Measurements from ENCODE around the gene PCDHA1.
"Not testable (repeated sequence)": the region's sequence is repeated elsewhere in the genome, so short reads cannot be mapped to it uniquely, and the experiment has no call there.

The PCDHA1 gene

GRCh38 chr5:140796718-140797095, 10.8 kb downstream of the PCDHA1 start:
- DNase-seq (ENCODE audit: low spot score in 2 of 2) (no peak), ATAC-seq (ENCODE audit: low read depth) (no peak)
- Mint-ChIP-seq H3K27me3 (peaks cover 2% of the 10 kb centered on the region), H3K4me1 (no peaks in the 10 kb centered on the region), H3K4me3 (no peak overlapping the region), H3K9me3 (peaks cover 7% of the 10 kb centered on the region), H3K36me3 (peaks cover 1% of the 10 kb centered on the region), H3K27ac (no peak overlapping the region)

GRCh38 chr5:140800816-140801493, 15.0 kb downstream of the PCDHA1 start, which contains the start of gene PCDHA3:
Gene PCDHA3 (plus strand): TSS chr5:140801057.
- DNase-seq (ENCODE audit: low spot score in 2 of 2) (no peak), ATAC-seq (ENCODE audit: low read depth) (no peak)
- Mint-ChIP-seq H3K9me3 (peaks cover 9% of the 10 kb centered on the region), H3K27ac (no peak within 1 kb of the TSS), H3K4me1 (no peaks in the 10 kb centered on the region), H3K4me3 (no peak within 1 kb of the TSS), H3K27me3 (peaks cover 2% of the 10 kb centered on the region), H3K36me3 (peaks cover 1% of the 10 kb centered on the region)

- no peak for ATAC-seq (ENCODE audit: low read depth)
- Mint-ChIP-seq H3K4me1 (no peaks in the 10 kb centered on the region), H3K9me3 (peaks cover 9% of the 10 kb centered on the region), H3K27ac (no peak overlapping the region), H3K27me3 (peaks cover 2% of the 10 kb centered on the region), H3K4me3 (no peak overlapping the region), H3K36me3 (peaks cover 1% of the 10 kb centered on the region)
- DNase-seq (ENCODE audit: low spot score in 2 of 2), result no peak
Measured at GRCh38 chr5:140801494-140801841, 15.5 kb downstream of the PCDHA1 start.

DNA sequence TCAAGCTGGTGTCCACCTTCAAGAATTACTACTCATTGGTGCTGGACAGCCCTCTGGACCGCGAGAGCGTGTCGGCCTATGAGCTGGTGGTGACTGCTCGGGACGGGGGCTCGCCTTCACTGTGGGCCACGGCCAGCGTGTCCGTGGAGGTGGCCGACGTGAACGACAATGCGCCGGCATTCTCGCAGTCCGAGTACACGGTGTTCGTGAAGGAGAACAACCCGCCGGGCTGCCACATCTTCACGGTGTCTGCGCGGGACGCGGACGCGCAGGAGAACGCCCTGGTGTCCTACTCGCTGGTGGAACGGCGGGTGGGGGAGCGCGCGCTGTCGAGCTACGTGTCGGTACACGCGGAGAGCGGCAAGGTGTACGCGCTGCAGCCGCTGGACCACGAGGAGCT, 16.4 kb downstream of the PCDHA1 start:
- not testable (repeated sequence) for H3K9me3 Mint-ChIP-seq; ATAC-seq (ENCODE audit: low read depth); H3K4me3 Mint-ChIP-seq; H3K27ac Mint-ChIP-seq; H3K27me3 Mint-ChIP-seq; DNase-seq (ENCODE audit: low spot score in 2 of 2); H3K4me1 Mint-ChIP-seq; H3K36me3 Mint-ChIP-seq

GRCh38 chr5:140802781-140803271, 16.9 kb downstream of the PCDHA1 start:
- no peak overlapping the region for H3K4me3 Mint-ChIP-seq
- H3K36me3 Mint-ChIP-seq, result peaks cover 1% of the 10 kb centered on the region
- peaks cover 2% of the 10 kb centered on the region for H3K27me3 Mint-ChIP-seq
- H3K27ac Mint-ChIP-seq, result no peak overlapping the region
- H3K4me1 Mint-ChIP-seq, result no peaks in the 10 kb centered on the region
- peaks cover 9% of the 10 kb centered on the region for H3K9me3 Mint-ChIP-seq
- ATAC-seq (ENCODE audit: low read depth) (no peak), DNase-seq (ENCODE audit: low spot score in 2 of 2) (no peak)

- Mint-ChIP-seq H3K4me1 (no peaks in the 10 kb centered on the region), H3K9me3 (peaks cover 9% of the 10 kb centered on the region), H3K27me3 (peaks cover 2% of the 10 kb centered on the region), H3K4me3 (peak within 1 kb of the TSS; percentile 27), H3K27ac (no peak within 1 kb of the TSS), H3K36me3 (no peaks in the 10 kb centered on the region)
- ATAC-seq (ENCODE audit: low read depth), result no peak
- no peak for DNase-seq (ENCODE audit: low spot score in 2 of 2)
Measured at GRCh38 chr5:140806834-140807775, 21.2 kb downstream of the PCDHA1 start, which contains the start of gene PCDHA4. Gene PCDHA4 (plus strand): TSS chr5:140807068.

GRCh38 chr5:140808241-140808888, 22.4 kb downstream of the PCDHA1 start:
- not testable (repeated sequence) for H3K36me3 Mint-ChIP-seq; H3K4me1 Mint-ChIP-seq; H3K27me3 Mint-ChIP-seq; H3K27ac Mint-ChIP-seq; H3K4me3 Mint-ChIP-seq; ATAC-seq (ENCODE audit: low read depth); DNase-seq (ENCODE audit: low spot score in 2 of 2)
- H3K9me3 Mint-ChIP-seq, result peaks cover 13% of the 10 kb centered on the region

- H3K9me3 Mint-ChIP-seq, result peaks cover 12% of the 10 kb centered on the region
- H3K4me1 Mint-ChIP-seq, result no peaks in the 10 kb centered on the region
- no peak overlapping the region for H3K4me3 Mint-ChIP-seq
- DNase-seq (ENCODE audit: low spot score in 2 of 2) (no peak), ATAC-seq (ENCODE audit: low read depth) (no peak)
- H3K27ac Mint-ChIP-seq, result no peak overlapping the region
- H3K36me3 Mint-ChIP-seq, result peaks cover 3% of the 10 kb centered on the region
- peaks cover 2% of the 10 kb centered on the region for H3K27me3 Mint-ChIP-seq
Measured at GRCh38 chr5:140808889-140809291, 22.9 kb downstream of the PCDHA1 start.

- DNase-seq (ENCODE audit: low spot score in 2 of 2) (no peak), ATAC-seq (ENCODE audit: low read depth) (no peak)
- Mint-ChIP-seq H3K36me3 (no peaks in the 10 kb centered on the region), H3K4me1 (no peaks in the 10 kb centered on the region), H3K27ac (no peak within 1 kb of the TSS), H3K9me3 (peaks cover 2% of the 10 kb centered on the region), H3K27me3 (peaks cover 3% of the 10 kb centered on the region), H3K4me3 (no peak within 1 kb of the TSS)
Measured at GRCh38 chr5:140821375-140822280, 35.7 kb downstream of the PCDHA1 start, which contains the start of gene PCDHA5. Gene PCDHA5 (plus strand): TSS chr5:140821613.

- Mint-ChIP-seq H3K36me3 (no peaks in the 10 kb centered on the region), H3K9me3 (peaks cover 4% of the 10 kb centered on the region), H3K27ac (no peak overlapping the region), H3K27me3 (peaks cover 5% of the 10 kb centered on the region), H3K4me1 (no peaks in the 10 kb centered on the region), H3K4me3 (no peak overlapping the region)
- ATAC-seq (ENCODE audit: low read depth) (no peak), DNase-seq (ENCODE audit: low spot score in 2 of 2) (no peak)
Measured at GRCh38 chr5:140822281-140822629, 36.3 kb downstream of the PCDHA1 start.

DNA sequence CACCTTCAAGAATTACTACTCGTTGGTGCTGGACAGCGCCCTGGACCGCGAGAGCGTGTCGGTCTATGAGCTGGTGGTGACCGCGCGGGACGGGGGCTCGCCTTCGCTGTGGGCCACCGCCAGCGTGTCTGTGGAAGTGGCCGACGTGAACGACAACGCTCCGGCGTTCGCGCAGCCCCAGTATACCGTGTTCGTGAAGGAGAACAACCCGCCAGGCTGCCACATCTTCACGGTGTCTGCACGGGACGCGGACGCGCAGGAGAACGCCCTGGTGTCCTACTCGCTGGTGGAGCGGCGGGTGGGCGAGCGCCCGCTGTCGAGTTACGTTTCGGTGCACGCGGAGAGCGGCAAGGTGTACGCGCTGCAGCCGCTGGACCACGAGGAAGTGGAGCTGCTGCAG, 37.0 kb downstream of the PCDHA1 start:
- DNase-seq (ENCODE audit: low spot score in 2 of 2); H3K4me1 Mint-ChIP-seq; H3K27me3 Mint-ChIP-seq; H3K4me3 Mint-ChIP-seq; H3K9me3 Mint-ChIP-seq; ATAC-seq (ENCODE audit: low read depth); H3K27ac Mint-ChIP-seq; H3K36me3 Mint-ChIP-seq: not testable (repeated sequence)

DNA sequence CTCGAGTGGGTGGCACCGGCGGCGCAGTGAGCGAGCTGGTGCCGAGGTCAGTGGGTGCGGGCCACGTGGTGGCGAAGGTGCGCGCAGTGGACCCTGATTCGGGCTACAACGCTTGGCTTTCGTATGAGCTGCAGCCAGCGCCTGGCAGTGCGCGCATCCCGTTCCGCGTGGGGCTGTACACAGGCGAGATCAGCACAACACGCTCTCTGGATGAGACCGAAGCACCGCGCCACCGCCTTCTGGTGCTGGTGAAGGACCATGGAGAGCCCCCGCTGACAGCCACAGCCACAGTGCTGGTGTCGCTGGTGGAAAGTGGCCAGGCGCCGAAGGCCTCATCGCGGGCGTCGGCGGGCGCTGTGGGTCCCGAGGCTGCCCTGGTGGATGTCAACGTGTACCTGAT, 37.5 kb downstream of the PCDHA1 start:
- Mint-ChIP-seq H3K4me3 (no peak overlapping the region), H3K36me3 (no peaks in the 10 kb centered on the region), H3K27me3 (peaks cover 4% of the 10 kb centered on the region), H3K27ac (no peak overlapping the region), H3K4me1 (no peaks in the 10 kb centered on the region), H3K9me3 (peaks cover 4% of the 10 kb centered on the region)
- no peak for ATAC-seq (ENCODE audit: low read depth)
- no peak for DNase-seq (ENCODE audit: low spot score in 2 of 2)

DNA sequence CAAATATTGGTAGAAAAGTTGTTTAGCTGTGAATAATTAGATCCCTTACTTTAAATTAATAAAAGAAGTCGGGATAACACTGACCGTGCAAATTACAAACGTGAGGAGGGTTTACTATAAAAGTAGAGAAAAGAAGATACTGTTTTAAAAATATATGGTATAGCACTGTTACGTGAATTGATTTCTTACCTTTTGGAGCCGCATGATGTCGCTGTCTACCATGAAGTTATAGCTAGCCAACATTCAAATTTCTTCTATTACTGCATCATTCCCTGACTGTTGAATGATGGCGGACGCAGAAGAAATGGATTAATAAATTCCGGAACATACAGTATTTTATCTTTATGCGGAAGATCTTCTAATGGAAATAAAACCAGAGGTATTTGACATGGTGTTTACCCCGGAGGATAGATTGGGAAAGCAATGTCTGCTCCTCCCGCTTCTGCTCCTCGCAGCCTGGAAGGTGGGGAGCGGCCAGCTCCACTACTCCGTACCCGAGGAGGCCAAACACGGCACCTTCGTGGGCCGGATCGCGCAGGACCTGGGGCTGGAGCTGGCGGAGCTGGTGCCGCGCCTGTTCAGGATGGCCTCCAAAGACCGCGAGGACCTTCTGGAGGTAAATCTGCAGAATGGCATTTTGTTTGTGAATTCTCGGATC, 41.9 kb downstream of the PCDHA1 start, which contains the start of gene PCDHA6:
PCDHA6 (plus strand) TSS at position 257 of the 658 bp plus-strand sequence; CDS start at position 389, 132 bp downstream.
- H3K27ac Mint-ChIP-seq, result no peak within 1 kb of the TSS
- no peak for DNase-seq (ENCODE audit: low spot score in 2 of 2)
- no peak for ATAC-seq (ENCODE audit: low read depth)
- H3K36me3 Mint-ChIP-seq, result no peaks in the 10 kb centered on the region
- peaks cover 7% of the 10 kb centered on the region for H3K27me3 Mint-ChIP-seq
- H3K9me3 Mint-ChIP-seq, result peaks cover 5% of the 10 kb centered on the region
- no peaks in the 10 kb centered on the region for H3K4me1 Mint-ChIP-seq
- H3K4me3 Mint-ChIP-seq, result no peak within 1 kb of the TSS
